Activated naive CD4-positive, alpha-beta T cell (primary cell): ENCODE measurements around the gene SLC4A8.
"Not testable (repeated sequence)": the region's sequence is repeated elsewhere in the genome, so short reads cannot be mapped to it uniquely, and the experiment has no call there.

Experiments
- DNase-seq, 4 experiments: peaks; one replicate each; lab custom pipeline; 2025; lab: John Stamatoyannopoulos, UW

Gene SLC4A8

GRCh38 chr12:51480978-51481377 lies 56.3 kb downstream of the SLC4A8 start:
- DNase-seq: no peak

DNA sequence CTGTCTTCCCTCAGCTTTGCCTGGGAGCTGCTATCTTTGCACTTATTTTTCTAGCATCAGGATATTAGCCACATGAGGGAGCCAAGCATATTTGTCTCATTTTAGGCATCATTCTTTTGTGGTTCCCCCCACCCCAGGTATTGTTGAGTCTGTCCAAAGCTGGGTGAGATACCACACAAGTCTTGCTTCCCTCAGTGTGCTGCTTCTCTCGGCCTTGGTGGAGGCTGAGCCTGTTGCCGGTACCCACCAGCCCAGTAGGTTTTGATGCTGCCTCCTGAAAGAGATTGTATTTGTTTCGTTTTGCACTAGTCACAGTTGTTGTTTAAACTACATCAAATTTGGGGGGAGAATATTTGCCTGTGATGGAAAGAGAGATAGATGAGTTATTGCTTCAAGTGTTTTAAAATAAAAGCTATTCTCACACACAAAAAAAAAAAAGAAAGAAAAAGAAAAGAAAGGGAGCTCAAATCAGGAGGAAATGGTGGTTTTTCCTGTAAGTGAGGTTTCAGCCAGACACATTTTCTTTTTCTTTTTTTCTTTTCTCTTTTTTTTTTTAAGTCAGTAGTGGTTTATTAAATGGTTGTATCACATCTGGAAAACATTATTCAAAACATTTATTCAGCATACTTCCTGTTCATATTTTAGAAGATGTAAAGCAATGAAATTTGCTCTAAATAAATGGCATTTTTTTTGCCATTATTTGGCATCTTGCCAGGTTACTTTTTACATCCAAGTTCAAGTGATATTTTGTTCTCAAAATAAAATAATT lies 58.5 kb downstream of the SLC4A8 start:
- peak in 2 of 4 experiments; percentile 3 to 6 for DNase-seq

DNA sequence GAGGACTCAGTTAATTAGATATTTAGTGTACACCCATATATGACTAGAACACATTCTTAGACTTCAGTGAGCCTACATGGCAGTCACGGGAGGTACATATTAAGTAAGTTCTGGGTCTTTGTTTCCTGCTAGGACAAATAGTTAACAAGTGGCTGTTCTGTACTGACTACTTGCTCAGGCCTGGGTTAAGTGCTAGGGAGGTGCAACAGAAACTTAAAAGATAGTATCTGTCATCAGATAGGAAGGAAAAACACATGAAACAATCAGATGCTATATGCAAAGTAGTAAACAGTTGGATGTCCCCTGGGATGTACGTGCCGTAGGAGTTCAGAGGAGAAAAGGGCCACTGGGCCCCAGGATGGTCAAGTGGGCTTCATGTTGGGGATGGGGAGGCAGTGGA lies 59.5 kb downstream of the SLC4A8 start:
- no peak for DNase-seq

DNA sequence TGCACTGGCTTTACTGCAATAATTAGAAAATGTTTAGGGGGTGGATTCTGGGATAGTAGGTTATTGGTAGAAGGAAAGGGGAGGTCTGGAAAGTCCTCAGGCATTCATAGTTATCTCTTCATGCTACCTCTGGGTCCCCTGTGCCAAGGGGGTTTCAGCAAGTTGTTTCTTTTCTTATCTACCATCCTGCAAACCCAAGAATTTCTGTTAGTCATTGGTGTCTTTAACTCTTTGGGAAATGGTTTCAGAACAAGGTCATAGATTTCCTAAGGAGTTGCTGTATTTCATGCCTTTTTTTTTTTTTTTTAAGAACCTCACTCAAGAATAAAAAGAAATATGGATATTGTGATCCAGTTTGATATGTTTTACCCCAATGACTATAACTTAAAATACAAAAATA lies 63.6 kb downstream of the SLC4A8 start:
- no peak for DNase-seq

DNA sequence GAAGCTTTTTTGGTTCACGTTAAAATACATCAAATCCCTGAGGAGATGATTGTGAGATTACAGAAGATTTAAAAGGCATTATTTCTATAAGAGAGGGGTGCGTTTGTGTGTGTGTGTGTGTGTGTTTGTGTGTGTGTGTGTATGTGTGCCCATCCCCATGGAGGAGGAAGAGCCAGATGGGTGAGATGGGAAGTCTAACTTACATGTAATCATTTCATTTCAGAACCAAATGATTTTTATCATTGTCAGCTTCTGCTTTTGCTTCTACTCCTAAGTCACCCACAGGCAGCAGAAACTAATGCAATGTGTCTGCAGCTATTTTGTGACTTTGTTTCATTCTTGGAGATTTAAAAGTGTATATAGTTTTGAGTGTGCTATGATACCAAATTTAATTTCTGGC lies 68.7 kb downstream of the SLC4A8 start:
- no peak for DNase-seq

GRCh38 chr12:51496895-51497294 lies 72.3 kb downstream of the SLC4A8 start:
- DNase-seq: no peak

- DNase-seq: no peak
Measured at GRCh38 chr12:51504851-51505250, 80.2 kb downstream of the SLC4A8 start.

DNA sequence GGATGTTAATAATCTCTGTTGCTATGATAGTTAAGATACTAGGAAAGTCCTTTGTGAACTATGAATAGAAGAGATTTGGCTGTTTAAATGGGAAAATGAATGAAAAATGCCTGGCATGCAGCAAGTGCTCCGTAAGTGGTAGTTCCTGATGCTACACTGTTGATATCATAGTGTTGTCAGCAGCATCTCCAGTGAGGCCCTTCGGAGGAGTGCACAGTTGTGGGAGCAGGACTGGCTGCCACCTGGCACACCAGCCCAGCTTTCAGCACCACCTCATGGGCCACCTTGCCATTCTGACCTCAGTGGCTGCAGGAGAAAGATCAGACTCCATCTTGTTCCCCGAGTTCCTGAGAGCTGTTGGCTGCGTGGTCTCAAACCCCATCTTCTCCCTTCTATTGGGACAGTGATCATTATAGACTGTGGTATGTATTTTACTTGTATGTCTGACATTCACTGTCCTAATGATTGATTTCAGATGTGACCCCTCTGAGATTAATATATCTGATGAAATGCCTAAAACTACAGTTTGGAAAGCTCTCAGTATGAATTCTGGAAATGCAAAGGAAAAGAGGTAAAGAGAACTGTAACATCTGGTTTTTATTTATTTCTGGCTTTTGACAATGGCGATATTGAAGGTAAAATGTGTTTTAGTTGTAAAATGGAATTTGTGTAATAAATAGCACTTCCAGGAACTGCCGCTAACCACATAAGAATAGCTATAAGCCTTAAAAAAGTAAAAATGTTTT lies 80.9 kb downstream of the SLC4A8 start:
- no peak for DNase-seq

- no peak for DNase-seq
Measured at GRCh38 chr12:51507178-51507577, 82.5 kb downstream of the SLC4A8 start.

- no peak for DNase-seq
Measured at GRCh38 chr12:51508285-51508684, 83.7 kb downstream of the SLC4A8 start.

DNA sequence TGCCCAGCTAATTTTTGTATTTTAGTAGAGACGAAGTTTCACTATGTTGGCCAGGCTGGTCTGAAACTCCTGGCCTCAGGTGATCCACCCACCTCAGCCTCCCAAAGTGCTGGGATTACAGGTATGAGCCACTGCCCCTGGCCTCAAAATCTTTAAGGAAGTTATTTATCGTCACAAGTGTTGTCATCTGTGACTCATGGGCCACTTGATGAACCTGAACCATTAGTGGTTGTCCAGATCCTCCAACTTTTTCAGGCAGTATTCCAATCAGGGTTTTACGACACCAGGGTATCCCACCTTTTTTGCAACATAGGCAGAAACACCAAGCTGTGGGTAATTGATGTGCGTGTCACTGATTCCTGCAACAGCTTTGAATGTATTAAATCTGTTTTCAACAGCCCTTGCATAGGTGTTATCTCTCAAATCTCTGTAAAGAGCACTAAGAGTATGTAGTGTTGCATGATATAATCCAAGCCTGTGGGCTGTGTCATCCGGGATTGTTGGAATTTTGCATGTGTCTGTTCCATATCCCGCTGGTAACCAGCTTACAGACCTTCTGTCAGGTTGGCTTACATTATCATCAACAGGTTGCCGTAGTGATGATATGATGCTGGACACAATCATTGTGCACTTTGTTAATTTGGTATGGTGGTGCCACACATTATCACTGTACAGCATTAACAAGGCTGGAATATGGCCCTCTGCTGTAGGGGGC lies 87.1 kb downstream of the SLC4A8 start:
- DNase-seq: no peak

- DNase-seq: no peak
Measured at GRCh38 chr12:51512438-51512837, 87.8 kb downstream of the SLC4A8 start.

GRCh38 chr12:51515037-51515436 lies 90.4 kb downstream of the SLC4A8 start:
- not testable (repeated sequence) for DNase-seq

GRCh38 chr12:51517316-51517715 lies 92.7 kb downstream of the SLC4A8 start:
- no peak for DNase-seq

GRCh38 chr12:51517800-51518199 lies 93.2 kb downstream of the SLC4A8 start:
- no peak for DNase-seq

DNA sequence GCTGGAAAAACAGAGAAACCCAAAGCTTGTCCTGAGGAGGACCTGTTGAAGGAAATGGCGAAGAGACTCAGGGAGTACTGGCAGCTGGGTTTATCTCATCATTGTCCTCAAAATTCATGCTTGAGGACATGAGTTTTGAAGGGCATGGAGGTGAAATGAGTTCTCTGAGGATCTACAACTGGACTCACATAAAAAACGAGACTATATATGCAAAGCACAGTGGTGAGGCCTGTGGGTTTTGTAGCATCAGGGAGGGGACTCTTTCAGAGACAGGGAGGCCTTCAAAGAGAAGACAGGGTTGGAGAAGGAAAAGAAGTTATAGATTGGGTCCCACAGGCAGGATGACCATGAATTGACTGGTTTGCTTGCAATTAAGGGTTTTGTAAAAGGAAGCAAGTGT lies 95.1 kb downstream of the SLC4A8 start:
- no peak for DNase-seq

GRCh38 chr12:51520576-51521325 lies 96.1 kb downstream of the SLC4A8 start:
- no peak for DNase-seq

DNA sequence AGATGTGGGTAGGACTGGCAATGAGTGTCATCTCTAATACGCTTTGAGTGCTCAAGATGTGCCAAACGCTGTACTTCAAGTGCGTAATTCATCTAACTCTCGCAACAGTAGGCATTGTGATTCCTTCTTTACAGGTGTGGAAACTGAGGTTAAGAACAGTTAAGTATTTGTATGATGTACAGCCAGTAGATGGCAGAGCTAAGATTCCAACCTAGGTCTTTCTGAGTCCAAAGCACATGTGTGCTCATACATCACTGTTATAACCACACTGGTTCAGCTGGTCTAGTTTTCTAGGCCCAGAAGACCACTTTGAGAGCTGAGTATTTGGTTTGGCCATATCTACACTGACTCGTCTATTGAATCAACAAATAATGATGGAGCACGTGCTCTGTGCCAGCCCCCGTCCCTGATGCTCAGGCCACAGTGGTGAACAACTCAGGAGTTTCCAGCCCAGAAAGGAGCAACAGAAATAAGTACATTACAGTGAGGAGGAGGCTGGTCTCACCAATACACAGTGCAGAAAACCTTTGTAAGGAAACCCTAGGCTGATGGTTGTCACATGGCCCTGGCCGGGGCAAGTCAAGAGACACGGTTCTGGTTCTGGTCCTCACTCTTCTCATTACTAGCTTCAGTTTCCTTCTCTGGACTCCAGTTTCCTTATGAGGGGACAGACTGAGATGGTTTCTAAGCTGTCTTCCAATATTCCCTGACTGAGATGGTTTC lies 97.1 kb downstream of the SLC4A8 start:
- DNase-seq: no peak

DNA sequence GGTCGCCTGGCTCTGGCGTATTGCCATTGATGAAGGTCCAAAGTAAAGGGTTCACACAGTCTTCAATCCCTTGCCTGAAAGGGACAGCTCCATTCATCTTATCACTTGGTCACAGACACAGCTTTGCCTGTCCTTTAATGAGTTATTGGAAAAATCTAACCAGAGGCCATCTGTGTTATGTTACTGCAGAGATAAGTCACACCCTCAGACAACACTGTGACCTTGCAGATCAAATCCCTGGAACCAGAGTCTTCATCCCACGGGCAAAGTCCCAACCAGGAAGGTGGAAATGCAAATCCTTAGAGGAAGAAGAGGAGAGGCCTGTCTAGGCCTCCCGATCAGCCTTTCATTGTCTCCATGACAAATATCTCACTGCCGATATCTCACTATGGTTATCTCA lies 98.1 kb downstream of the SLC4A8 start:
- no peak for DNase-seq

DNA sequence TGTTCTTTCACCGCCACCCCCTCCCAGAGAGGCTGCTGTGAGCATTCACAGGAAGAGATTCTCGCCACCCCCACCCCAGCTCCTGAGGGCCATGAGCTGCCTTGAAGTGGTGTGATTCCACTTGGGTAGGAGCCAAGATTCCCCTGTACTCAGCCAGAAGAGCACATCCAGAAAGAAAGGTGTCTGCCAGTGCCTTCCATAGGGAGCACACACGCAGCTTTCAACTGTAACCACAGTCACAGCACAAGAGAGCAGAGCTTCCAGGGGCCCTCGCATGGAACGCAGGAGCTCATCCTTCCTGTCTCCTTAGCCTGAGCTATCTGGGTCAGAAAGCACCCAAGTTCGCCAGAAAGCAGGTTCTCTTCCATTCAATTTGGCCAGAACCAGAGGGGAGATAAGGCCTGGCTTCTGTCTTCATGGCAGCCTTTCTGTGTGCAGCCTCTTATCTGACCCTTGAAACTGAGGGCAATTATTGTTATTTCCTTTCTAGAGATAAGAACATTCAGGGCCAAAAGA lies 99.8 kb downstream of the SLC4A8 start:
- no peak for DNase-seq

GRCh38 chr12:51525518-51525917 lies 100.9 kb downstream of the SLC4A8 start:
- no peak for DNase-seq
